Skin epidermis (tissue), 12 donors: ENCODE measurements around the gene MSL1.
"Not testable (repeated sequence)": the region's sequence is repeated elsewhere in the genome, so short reads cannot be mapped to it uniquely, and the experiment has no call there.

Source experiments
- H3K27ac ChIP-seq, 21 experiments: fragments of 200-600 bp; sonication (generic) in 11 of 21; one replicate each; pipeline ENCODE4 v1.5.0; 2020; ENCODE audit warnings: mild to moderate bottlenecking in 3 of 21, inconsistent platforms in 2 of 21, moderate library complexity in 2 of 21
- H3K4me3 ChIP-seq, 7 experiments: fragments of 200-600 bp; sonication (generic) in 2 of 7; one replicate each; pipeline ENCODE4 v1.5.0; 2020; ENCODE audit warnings: inconsistent platforms in 2 of 7, mild to moderate bottlenecking in 2 of 7, moderate library complexity in 1 of 7

Gene MSL1

GRCh38 chr17:40115101-40115436 is 6.7 kb upstream of the MSL1 start:
- Histone ChIP-seq H3K4me3 (no peak overlapping the region), H3K27ac (peak overlapping the region in 5 of 21 experiments; percentile 25 to 99 (median 85))

- H3K4me3 ChIP-seq, result peak overlapping the region; percentile 77 to 98 (median 94)
- H3K27ac ChIP-seq, result peak overlapping the region; percentile 93 to 100 (median 98)
These were observed 596 bp downstream of the MSL1 start for GRCh38 chr17:40122136-40122998.

DNA sequence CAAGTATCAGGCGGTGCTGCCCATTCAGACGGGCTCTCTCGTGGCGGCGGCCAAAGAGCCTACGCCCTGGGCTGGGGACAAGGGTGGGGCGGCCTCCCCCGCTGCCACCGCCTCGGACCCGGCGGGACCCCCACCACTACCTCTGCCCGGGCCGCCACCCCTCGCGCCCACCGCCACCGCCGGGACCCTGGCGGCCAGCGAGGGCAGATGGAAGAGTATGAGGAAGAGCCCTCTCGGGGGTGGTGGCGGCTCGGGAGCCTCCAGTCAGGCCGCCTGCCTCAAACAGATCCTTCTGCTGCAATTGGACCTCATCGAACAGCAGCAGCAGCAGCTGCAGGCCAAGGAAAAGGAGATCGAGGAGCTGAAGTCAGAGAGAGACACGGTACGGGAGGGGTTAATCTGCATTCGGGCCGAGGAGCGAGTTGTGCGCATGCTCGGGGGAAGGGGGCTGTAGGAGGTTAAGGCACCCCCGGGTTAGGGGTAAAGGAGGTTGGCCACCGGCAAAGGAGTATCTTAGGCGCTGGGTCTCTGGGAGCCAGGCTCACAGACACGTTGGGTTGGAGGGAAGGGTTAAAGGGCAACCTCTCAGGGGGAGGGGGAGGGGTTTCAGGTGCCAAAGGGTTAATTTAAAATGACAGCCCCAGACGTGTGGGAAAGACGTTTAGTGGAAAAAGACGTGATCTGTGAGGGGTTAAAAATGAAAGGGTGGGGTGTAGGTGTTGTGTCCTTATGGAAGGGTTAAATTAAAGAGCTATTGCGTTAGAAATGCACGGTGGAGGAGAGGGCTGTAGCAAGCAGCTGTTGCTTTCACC is 1.4 kb downstream of the MSL1 start:
- H3K4me3 ChIP-seq, result peak overlapping the region; percentile 77 to 98 (median 94)
- peak overlapping the region; percentile 93 to 100 (median 98) for H3K27ac ChIP-seq

GRCh38 chr17:40123811-40124114 is 2.0 kb downstream of the MSL1 start:
- H3K4me3 ChIP-seq, result peak overlapping the region; percentile 77 to 98 (median 94)
- peak overlapping the region in 20 of 21 experiments; percentile 31 to 100 (median 98) for H3K27ac ChIP-seq

DNA sequence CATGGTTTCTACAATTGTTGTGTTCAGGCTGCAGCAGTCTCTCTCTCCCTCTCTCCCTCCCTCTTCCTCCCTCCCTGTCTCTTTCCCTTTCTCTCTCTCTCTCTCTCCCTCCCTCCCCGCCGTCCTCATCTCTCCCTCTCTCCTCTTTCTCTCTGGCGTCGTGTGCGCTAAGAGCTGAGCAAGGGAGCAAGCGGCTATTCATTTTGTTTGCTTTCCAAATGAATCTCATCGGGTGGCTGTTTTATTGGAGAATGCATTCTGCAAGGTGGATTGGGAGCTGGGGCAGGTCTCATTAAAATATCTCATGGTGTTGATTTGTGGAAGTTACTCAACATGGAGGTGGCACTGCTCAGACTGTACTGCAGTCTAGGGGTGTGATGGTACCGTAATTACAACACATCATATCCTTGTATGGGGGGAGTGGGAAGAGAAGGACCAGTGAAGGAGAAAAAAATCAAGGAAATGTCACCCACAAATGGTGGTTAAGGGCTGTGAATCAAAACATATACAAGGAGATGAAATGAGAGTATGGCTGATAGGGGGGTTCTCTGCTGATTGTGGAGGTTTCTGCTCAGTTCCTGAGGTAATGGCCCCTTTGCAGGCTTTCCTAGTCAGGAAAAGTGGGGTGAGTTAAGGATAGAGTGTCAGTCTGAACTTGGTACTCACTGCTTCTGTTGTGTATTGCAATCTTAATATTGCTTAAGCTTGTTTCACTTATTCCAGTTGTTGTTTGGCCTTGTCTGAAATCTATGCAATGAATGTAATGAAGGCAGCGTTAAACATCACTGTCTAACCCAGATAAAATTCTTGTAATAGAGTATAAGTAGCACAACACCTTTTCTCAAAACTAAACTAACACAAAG is 2.7 kb downstream of the MSL1 start:
- Histone ChIP-seq H3K4me3 (peak overlapping the region; percentile 77 to 98 (median 94)), H3K27ac (peak overlapping the region in 17 of 21 experiments; percentile 31 to 100 (median 98))

DNA sequence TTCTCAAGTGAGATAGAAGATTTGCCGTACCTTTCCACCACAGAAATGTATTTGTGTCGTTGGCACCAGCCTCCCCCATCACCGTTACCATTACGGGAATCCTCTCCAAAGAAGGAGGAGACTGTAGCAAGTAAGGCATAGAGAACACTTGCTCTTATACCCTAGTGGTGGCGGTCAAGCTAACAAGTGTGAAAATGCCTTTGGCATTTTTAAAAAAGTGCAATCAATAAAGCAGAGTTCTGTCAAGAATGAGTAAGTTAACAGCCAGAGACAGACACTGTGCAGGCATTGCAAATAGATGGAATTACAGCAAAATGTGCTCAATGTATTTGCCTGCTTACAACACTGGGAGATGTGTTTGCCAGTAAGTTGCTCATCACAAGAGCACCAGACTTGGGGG is 7.7 kb downstream of the MSL1 start:
- no peak overlapping the region for H3K4me3 ChIP-seq

DNA sequence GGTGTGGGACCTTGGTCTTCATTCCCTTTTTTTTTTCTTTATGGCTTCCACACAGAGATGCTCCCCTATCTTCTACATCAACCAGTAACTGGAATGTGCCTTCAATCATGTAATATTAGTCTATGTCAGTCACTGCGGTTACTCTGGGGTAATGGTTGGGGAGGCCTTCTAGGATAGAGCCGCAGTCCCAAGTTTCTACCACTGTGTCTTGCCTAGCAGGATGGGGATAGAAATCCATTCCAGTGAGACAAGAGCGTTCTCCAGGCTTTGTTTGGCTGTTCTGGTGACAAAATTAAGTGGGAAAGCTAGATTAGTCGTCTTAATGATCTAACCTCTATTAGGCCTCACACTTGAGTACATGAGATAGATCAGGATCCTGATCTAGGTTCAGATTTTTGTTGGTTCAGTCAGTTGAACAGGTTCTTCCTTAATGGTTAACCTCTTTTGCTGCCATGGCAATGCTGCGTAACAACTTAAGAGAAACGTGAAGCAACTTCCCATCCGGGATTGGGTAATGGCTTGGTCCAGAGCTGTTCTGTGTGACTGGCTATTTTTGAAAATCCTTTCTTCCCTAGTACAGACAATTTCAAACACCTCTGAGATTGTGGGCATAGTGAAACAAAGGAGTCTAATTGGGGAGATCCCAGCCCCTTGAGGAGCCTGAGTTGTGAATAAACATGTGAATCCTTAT is 8.7 kb downstream of the MSL1 start:
- Histone ChIP-seq H3K4me3 (no peak overlapping the region), H3K27ac (peak overlapping the region in 10 of 21 experiments; percentile 0 to 67 (median 22))

More for the DNA sequence above, 7.7 kb downstream of the MSL1 start:
- peak overlapping the region in 1 of 21 experiments; percentile 44 for H3K27ac ChIP-seq

GRCh38 chr17:40134184-40134583 is 12.4 kb downstream of the MSL1 start:
- peak overlapping the region in 1 of 21 experiments; percentile 45 for H3K27ac ChIP-seq
- no peak overlapping the region for H3K4me3 ChIP-seq

DNA sequence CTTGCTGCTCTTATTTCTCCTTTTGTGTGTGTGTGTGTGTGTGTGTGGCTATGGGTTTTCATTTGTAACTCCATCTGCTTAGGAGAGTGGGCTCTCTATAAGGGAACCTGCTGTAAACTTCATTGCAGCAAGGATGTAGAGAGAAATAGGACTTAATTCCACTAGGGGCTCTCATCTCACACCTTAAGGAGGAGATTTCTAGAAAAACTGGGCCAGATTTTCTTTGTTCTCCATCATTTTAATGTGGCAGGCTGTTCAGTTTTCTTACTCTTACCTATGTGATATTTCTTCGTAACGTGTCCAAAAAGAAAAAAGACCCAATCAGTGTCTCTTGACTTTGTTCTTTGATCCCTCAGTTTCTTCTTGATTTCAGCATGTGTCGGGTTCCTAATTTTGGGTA is 14.0 kb downstream of the MSL1 start:
- H3K27ac ChIP-seq, result peak overlapping the region in 1 of 21 experiments; percentile 24

DNA sequence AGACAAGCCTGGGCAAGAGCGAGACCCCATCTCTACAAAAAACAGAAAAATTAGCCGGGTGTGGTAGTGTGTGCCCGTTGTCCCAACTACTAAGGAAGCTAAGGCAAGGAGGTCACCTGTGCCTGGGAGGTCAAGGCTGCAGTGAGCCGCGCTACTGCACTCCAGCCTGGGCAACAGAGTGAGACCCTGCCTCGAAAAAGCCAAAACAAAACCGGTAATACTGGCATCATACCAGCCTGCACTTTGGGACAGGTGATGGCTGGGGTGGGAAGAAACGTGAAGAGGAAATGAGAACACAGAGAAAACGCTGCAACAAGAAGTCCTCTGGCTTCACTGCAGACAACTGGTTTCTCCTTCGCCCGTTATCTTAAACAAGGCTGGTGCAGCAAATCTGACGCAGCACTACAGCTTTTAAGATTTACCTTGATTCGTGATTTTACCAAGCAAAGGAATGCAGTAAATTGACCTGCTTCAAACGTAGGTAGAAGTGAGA is 17.8 kb downstream of the MSL1 start:
- H3K4me3 ChIP-seq, result peak overlapping the region; percentile 53 to 86 (median 79)
- H3K27ac ChIP-seq, result peak overlapping the region in 20 of 21 experiments; percentile 84 to 100 (median 96)

More for the DNA sequence above, 14.0 kb downstream of the MSL1 start:
- H3K4me3 ChIP-seq, result no peak overlapping the region

- not testable (repeated sequence) for H3K27ac ChIP-seq, H3K4me3 ChIP-seq
These were observed 21.4 kb downstream of the MSL1 start for GRCh38 chr17:40143166-40143565.

DNA sequence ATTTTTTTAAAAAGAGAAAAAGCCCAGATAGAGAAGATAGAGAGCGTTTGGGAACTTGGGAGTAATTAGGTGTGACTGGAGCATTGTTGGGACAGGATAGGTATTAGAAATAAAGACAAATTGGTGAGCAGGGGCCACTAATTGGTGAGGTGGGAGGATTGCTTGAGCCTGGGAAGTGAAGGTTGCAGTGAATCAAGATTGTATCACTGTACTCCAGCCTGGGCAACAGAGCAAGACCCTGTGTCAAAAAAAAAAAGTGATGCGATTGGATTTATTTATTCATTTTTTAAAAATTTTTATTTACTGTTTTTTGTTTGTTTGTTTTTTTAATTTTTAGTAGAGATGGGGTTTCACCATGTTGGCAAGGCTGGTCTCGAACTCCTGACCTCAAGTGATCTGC is 23.7 kb downstream of the MSL1 start:
- no peak overlapping the region for H3K4me3 ChIP-seq

GRCh38 chr17:40148527-40148926 is 26.8 kb downstream of the MSL1 start:
- no peak overlapping the region for H3K4me3 ChIP-seq
- no peak overlapping the region for H3K27ac ChIP-seq

More for the DNA sequence above, 23.7 kb downstream of the MSL1 start:
- no peak overlapping the region for H3K27ac ChIP-seq

DNA sequence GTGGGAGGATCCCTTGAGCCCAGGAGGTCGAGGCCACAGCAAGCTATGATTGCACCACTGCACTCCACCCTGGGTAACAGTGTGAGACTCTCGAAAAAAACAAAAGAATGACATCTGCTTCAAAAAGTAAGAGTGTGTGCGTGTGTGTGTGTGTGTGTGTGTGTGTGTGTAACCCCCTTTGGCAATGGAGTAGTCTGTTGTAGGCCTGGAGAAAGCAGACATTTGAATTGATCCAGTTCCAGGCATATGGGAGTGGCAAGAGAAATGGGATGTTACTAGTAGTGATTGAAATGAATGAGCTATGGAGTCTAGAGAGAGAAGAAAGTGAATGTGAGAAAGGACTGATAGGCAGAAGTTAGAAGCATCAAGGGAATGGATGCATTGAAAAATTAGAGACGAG is 28.5 kb downstream of the MSL1 start:
- Histone ChIP-seq H3K27ac (no peak overlapping the region), H3K4me3 (no peak overlapping the region)

DNA sequence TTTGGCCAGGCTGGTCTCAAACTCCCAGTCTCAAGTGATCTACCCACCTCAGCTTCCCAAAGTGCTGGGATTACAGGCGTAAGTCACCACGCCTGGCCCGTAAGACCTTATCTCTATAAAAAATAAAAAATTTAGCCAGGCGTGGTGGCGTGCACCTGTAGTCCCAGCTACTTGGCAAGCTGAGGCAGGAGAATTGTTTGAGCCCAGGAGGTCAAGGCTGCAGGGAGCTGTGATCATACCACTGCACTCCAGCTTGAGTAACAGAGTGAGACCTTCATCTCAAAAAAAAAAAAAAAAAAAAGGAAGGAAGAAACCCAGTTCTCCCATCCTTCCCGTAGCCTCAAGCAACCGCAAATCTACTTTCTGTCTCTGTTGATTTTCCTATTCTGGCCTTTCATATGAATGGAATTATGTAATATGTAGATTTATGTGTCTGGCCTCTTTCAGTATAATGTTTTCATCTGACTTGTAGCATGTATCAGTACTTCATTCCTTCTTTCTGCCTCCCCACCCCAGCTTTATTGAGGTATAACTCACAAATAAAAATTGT is 29.7 kb downstream of the MSL1 start:
- H3K27ac ChIP-seq, result no peak overlapping the region

DNA sequence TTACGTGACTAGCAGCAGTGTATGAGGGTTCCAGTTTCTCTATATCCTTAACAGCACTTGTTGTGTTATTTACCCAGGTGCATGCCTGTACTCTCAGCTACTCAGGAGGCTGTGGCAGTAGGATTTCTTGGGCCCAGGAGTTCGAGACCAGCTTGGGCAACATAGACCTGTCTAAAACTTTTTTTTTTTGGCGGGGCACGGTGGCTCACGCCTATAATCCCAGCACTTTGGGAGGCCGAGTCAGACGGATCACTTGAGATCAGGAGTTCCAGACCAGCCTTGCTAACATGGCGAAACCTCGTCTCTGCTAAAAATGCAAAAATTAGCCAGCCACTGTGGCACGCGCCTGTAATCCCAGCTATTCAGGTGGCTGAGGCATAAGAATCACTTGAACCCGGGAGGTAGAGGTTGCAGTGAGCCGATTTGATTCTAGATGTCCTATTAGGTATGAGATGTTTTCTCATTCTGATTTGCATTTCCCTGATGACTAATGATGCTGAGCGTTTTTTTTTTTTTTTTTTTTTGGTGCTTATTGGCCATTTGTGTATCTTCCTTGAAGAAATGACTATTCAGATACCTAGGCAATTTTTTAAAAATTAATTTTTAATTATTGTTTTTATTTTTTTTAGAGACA is 31.9 kb downstream of the MSL1 start:
- Histone ChIP-seq H3K4me3 (no peak overlapping the region), H3K27ac (no peak overlapping the region)

More for the DNA sequence above, 29.7 kb downstream of the MSL1 start:
- no peak overlapping the region for H3K4me3 ChIP-seq

DNA sequence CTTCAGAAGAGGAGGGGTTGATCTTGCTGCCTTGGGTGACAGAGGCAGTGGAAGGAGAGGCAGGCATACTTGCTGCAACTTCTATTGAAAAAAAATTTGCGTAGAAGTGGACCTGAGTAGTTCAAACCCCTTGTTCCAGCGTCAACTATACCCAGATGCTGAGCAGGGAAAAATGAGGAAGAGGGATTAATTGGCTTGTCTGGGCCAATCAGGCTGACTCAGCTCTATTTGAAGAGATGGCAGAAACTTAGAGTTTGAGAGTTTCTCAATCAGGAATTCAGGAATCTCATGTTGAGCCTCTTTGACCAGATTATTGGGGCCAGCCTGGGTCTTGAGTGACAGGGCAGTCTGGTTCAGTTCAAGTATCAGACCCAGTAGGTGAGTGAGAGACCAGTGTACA is 36.2 kb downstream of the MSL1 start:
- peak overlapping the region in 1 of 21 experiments; percentile 11 for H3K27ac ChIP-seq
- no peak overlapping the region for H3K4me3 ChIP-seq

- Histone ChIP-seq H3K27ac (peak overlapping the region in 2 of 21 experiments; percentile 11 to 43), H3K4me3 (no peak overlapping the region)
These were observed 36.8 kb downstream of the MSL1 start for GRCh38 chr17:40158438-40159013.
